ENCODE results near the gene P2RX5.

Gene P2RX5

DNA sequence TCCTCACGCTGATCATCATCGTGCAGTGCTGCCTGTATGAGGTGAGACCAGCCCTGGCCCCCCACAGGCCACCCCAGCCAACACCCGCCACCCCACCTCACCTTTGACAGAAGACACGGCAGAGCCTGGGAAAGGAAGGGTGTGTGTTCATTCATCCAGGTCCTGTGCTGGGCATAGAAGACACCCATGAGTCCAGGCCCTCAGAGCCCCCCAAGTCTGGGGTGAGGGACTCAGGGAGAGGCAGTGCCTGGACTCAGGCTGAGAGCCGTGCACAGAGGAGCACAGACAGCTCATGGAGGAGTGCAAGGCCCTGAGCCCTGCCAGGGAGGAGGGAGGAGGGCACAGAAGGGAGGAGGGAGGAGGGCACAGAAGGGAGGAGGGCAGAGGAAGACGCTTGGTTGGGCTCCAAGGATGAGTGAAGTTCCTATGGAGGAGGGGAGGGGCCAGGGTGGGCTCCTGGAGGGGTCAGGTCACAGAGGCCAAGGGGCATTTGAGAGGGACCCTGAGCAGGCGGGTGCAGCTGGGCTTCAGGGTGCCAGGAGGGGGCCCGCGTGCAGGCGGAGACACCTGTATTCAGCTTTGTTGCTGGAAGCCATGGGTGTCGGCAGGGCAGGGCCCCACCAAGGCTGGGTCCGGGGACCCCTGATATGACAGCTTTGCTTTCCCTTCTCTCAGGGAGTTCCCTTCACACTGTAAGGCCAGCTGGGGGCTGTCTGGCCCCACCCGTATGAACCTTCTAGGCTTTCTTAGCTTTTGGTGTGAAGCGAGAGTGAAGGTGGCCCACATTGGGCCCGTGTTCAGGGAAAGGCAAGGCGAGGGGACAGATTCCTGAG lies 39.0 kb downstream of the P2RX5 start:
- H3K4me3 ChIP-seq (ENCODE audit: low read depth, low read length): no peak overlapping the region
- no peak overlapping the region for H3K9ac ChIP-seq (ENCODE audit: low read depth, low read length)
- H3K36me3 ChIP-seq (ENCODE audit: control insufficient read depth, insufficient read depth, low read length): peaks cover 11% of the 10 kb centered on the region; the same call in 1 of the 2 replicates
- H3K4me1 ChIP-seq (ENCODE audit: control insufficient read depth, insufficient read depth, low read length): 0 out of 2 replicates have a peak, but pooled peaks cover 5% of the 10 kb centered on the region
- H3K9me3 ChIP-seq (ENCODE audit: control insufficient read depth, insufficient read depth, low read length): no peaks in the 10 kb centered on the region
- H3K27ac ChIP-seq (ENCODE audit: low read depth, low read length): no peak overlapping the region
- no peaks in the 10 kb centered on the region for H3K27me3 ChIP-seq (ENCODE audit: control insufficient read depth, insufficient read depth, low read length)

DNA sequence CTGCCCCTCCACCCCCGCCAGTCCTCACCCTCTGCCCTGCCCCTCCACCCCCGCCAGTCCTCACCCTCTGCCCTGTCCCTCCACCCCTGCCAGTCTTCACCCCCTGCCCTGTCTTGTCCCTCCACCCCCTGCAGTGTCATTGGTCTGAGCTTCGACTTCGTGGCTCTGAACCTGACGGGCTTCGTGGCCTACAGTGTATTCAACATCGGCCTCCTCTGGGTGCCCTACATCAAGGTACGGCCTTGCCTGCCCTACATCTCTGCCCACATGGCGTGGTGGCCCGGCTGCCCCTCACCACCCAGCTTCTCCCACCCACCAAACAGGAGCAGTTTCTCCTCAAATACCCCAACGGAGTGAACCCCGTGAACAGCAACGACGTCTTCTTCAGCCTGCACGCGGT lies 39.6 kb downstream of the P2RX5 start:
- Histone ChIP-seq H3K27ac (ENCODE audit: low read depth, low read length) (no peak overlapping the region), H3K4me1 (ENCODE audit: control insufficient read depth, insufficient read depth, low read length) (0 out of 2 replicates have a peak, but pooled peaks cover 5% of the 10 kb centered on the region), H3K36me3 (ENCODE audit: control insufficient read depth, insufficient read depth, low read length) (peaks cover 11% of the 10 kb centered on the region; the same call in 1 of the 2 replicates), H3K4me3 (ENCODE audit: low read depth, low read length) (no peak overlapping the region), H3K27me3 (ENCODE audit: control insufficient read depth, insufficient read depth, low read length) (no peaks in the 10 kb centered on the region), H3K9me3 (ENCODE audit: control insufficient read depth, insufficient read depth, low read length) (no peaks in the 10 kb centered on the region), H3K9ac (ENCODE audit: low read depth, low read length) (no peak overlapping the region)

DNA sequence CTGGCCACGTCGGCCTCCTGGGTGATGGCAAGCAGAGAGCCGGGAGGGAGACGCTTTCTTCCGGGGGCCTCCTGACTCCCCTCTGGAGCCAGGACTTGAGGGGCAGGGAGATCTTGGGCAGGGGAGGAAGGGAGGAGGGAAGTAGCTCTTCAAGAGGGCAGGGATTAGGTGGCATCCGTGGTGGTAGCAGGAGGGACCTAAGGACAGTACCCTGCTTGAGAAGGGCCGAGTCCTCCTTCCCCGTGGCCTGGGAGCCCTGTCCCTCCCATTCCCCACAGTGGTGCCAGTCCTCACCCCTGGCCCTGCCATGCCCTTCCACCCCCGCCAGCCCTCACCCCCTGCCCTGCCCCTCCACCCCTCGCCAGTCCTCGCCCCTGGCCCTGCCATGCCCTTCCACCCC lies 40.2 kb downstream of the P2RX5 start:
- H3K4me3 ChIP-seq (ENCODE audit: low read depth, low read length): no peak overlapping the region
- H3K9ac ChIP-seq (ENCODE audit: low read depth, low read length): no peak overlapping the region
- no peaks in the 10 kb centered on the region for H3K27me3 ChIP-seq (ENCODE audit: control insufficient read depth, insufficient read depth, low read length)
- 0 out of 2 replicates have a peak, but pooled peaks cover 5% of the 10 kb centered on the region for H3K4me1 ChIP-seq (ENCODE audit: control insufficient read depth, insufficient read depth, low read length)
- no peak overlapping the region for H3K27ac ChIP-seq (ENCODE audit: low read depth, low read length)
- H3K36me3 ChIP-seq (ENCODE audit: control insufficient read depth, insufficient read depth, low read length): peaks cover 8% of the 10 kb centered on the region; the same call in 1 of the 2 replicates
- H3K9me3 ChIP-seq (ENCODE audit: control insufficient read depth, insufficient read depth, low read length): no peaks in the 10 kb centered on the region

DNA sequence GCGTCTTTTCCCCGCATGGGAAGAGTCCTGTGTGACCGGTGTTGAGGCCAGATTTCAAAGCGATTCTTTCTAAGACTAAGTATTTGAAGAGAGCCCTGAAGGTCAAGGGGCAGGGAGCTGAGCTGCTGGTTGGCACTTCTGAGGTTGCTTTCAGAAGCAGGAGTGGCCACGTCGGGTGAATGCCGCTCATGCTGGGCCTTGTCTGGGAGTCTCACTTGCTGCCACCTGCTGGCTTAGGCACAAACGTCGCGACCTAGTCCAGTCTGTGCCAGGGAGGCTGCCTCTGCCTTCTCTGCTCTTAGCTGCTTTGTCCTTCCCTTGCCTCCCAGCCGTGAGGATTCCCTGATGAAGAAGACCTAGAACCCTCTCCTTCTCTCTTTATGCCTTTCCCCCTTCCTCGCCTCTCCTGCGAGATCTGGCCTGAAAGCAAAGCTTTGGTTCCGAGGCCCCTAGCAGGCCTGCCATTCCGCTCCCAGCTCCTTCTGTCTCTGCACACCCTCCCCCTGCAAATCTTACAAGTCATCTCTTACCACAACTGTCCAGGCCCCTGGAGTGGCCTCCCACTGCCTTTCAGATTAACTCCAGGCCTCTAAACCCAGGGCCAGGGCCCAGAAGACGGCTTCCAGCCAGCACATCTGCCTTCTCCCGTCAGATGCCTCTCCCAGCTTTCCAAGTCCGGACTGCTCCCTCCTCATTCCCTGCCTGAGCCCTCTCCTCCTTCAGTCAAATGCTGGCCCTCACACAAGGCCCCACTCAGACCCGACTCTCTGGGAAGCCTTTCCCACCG lies 48.0 kb downstream of the P2RX5 start:
- Histone ChIP-seq H3K36me3 (ENCODE audit: control insufficient read depth, insufficient read depth, low read length) (peaks cover 31% of the 10 kb centered on the region), H3K9ac (ENCODE audit: low read depth, low read length) (no peak overlapping the region), H3K27ac (ENCODE audit: low read depth, low read length) (no peak overlapping the region), H3K9me3 (ENCODE audit: control insufficient read depth, insufficient read depth, low read length) (no peaks in the 10 kb centered on the region), H3K4me3 (ENCODE audit: low read depth, low read length) (no peak overlapping the region), H3K27me3 (ENCODE audit: control insufficient read depth, insufficient read depth, low read length) (no peaks in the 10 kb centered on the region), H3K4me1 (ENCODE audit: control insufficient read depth, insufficient read depth, low read length) (no peaks in the 10 kb centered on the region)

DNA sequence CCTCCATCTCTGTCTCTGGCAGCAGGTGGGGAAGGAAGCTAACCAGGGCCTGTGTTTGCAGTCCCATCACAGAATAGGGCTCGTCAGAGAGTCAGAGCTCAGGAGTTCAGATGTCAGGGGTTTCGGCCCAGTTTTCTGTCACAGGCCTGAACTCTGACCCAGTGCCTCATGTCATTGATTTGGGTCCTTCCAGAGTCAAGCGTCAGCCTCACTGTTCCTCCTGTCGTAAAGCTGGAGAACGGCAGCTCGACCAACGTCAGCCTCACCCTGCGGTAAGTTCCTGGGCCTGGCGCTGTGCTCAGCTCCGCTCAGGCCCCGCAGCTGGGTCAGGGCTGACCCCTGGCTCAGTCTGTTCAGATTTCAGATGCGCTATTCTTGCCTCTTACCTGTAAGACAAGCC lies 48.7 kb downstream of the P2RX5 start:
- no peak overlapping the region for H3K4me3 ChIP-seq (ENCODE audit: low read depth, low read length)
- H3K4me1 ChIP-seq (ENCODE audit: control insufficient read depth, insufficient read depth, low read length): no peaks in the 10 kb centered on the region
- H3K27ac ChIP-seq (ENCODE audit: low read depth, low read length): no peak overlapping the region

DNA sequence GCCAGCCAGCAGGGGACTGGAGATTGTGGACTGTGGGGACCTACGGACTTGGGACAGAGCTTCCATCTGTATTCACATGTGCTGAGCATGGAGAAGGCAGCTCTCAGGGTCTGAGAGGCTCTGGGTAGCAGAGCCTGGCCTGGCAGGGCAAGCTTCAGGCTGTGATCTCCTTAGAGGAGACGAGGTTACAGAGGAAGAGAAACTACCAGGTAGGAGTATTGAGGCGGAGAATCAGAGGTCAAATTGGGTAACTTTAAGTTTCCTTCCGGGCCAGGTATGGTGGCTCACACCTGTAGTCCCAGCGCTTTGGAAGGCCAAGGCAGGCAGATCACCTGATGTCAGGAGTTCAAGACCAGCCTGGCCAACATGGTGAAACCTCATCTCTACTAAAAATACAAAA lies 50.6 kb downstream of the P2RX5 start:
- Histone ChIP-seq H3K27ac (ENCODE audit: low read depth, low read length) (no peak overlapping the region), H3K9ac (ENCODE audit: low read depth, low read length) (no peak overlapping the region)

More for the DNA sequence above, 48.7 kb downstream of the P2RX5 start:
- H3K9me3 ChIP-seq (ENCODE audit: control insufficient read depth, insufficient read depth, low read length): no peaks in the 10 kb centered on the region
- no peaks in the 10 kb centered on the region for H3K27me3 ChIP-seq (ENCODE audit: control insufficient read depth, insufficient read depth, low read length)
- no peak overlapping the region for H3K9ac ChIP-seq (ENCODE audit: low read depth, low read length)
- H3K36me3 ChIP-seq (ENCODE audit: control insufficient read depth, insufficient read depth, low read length): peaks cover 31% of the 10 kb centered on the region

DNA sequence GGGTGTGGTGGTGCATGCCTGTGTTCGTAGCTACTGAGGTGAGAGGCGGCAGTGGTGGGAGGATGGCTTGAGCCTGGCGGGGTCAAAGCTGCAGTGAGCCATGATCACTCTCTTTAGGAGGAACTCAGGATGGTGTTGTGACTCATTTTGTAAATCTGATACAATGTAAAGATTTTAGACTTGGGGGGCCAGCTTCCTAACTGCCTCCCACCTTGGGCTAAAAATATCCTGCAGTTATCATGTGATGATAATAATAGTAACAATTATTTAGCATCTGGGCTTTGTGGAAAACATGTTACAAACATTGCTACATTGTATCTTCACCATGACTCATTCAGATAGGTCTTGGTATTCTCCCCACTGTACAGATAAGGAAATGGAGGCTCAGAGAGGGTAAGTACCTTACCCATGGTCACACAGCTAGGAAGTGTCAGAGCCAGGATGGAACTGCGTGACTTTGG lies 52.0 kb downstream of the P2RX5 start:
- Histone ChIP-seq H3K9me3 (ENCODE audit: control insufficient read depth, insufficient read depth, low read length) (no peaks in the 10 kb centered on the region), H3K27me3 (ENCODE audit: control insufficient read depth, insufficient read depth, low read length) (no peaks in the 10 kb centered on the region), H3K36me3 (ENCODE audit: control insufficient read depth, insufficient read depth, low read length) (peaks cover 31% of the 10 kb centered on the region), H3K4me1 (ENCODE audit: control insufficient read depth, insufficient read depth, low read length) (peaks cover 13% of the 10 kb centered on the region), H3K9ac (ENCODE audit: low read depth, low read length) (no peak overlapping the region), H3K27ac (ENCODE audit: low read depth, low read length) (no peak overlapping the region), H3K4me3 (ENCODE audit: low read depth, low read length) (no peak overlapping the region)

More for the DNA sequence above, 50.6 kb downstream of the P2RX5 start:
- H3K36me3 ChIP-seq (ENCODE audit: control insufficient read depth, insufficient read depth, low read length): peaks cover 38% of the 10 kb centered on the region
- H3K27me3 ChIP-seq (ENCODE audit: control insufficient read depth, insufficient read depth, low read length): no peaks in the 10 kb centered on the region
- no peaks in the 10 kb centered on the region for H3K9me3 ChIP-seq (ENCODE audit: control insufficient read depth, insufficient read depth, low read length)
- peaks cover 9% of the 10 kb centered on the region for H3K4me1 ChIP-seq (ENCODE audit: control insufficient read depth, insufficient read depth, low read length)
- no peak overlapping the region for H3K4me3 ChIP-seq (ENCODE audit: low read depth, low read length)

DNA sequence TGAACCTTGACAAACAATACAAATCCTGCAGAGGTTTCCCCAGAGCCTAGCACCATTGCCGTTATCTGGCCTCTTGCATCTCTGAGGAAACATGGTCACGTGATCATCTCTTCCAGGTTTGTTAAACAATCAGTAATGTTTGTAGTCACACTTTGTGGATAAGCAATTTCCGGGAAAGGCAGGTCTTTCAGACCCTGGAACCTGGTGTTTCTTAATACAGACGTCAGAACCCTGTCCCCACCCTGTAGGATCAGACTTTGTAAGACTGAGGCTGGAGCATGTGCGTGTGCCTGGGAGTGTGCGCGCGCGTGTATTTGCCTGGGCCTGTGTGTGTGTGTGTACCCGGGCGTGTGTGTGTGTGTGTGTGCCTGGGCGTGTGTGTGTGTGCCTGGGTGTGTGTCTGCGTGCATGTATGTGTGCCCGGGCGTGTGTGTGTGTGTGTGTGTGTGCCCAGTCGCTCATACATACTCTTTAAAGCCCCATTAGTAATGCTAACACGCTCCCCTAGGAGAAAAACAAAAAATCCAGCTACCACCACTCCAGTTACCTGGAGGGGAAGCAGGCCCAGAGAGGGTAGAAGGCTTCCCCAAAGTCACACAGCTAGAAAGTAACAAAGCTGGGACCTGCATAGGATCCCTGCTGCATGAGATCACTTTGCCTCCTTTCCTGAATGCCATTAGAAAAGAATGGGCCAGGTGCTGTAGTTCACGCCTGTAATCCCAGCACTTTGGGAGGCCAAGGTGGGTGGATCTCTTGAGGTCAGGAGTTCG lies 54.1 kb downstream of the P2RX5 start:
- H3K36me3 ChIP-seq (ENCODE audit: control insufficient read depth, insufficient read depth, low read length): peaks cover 19% of the 10 kb centered on the region
- no peaks in the 10 kb centered on the region for H3K9me3 ChIP-seq (ENCODE audit: control insufficient read depth, insufficient read depth, low read length)
- H3K9ac ChIP-seq (ENCODE audit: low read depth, low read length): no peak overlapping the region
- H3K27me3 ChIP-seq (ENCODE audit: control insufficient read depth, insufficient read depth, low read length): no peaks in the 10 kb centered on the region
- H3K4me1 ChIP-seq (ENCODE audit: control insufficient read depth, insufficient read depth, low read length): peaks cover 13% of the 10 kb centered on the region
- peak overlapping the region; percentile 12 for H3K27ac ChIP-seq (ENCODE audit: low read depth, low read length)
- H3K4me3 ChIP-seq (ENCODE audit: low read depth, low read length): no peak overlapping the region

DNA sequence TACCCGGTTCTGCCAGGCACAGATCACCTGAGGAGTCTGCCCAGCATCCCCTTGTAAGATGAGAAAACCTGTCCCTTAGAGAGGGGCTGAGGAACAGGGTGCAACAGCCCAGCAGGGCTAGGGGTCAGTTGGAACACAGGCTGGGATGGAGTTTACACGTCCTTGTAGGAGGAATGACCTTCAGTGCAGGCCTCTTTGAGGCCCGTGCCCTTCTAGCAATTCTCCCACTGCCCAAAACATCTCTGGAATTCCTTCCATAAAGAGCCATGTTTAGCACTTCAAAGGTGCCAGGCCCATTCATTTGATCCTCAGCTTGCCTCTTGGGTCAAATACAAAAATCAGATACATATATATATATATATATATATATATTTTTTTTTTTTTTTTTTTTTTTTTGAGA lies 54.9 kb downstream of the P2RX5 start:
- H3K36me3 ChIP-seq (ENCODE audit: control insufficient read depth, insufficient read depth, low read length): peaks cover 19% of the 10 kb centered on the region
- H3K4me1 ChIP-seq (ENCODE audit: control insufficient read depth, insufficient read depth, low read length): peaks cover 13% of the 10 kb centered on the region
- H3K9me3 ChIP-seq (ENCODE audit: control insufficient read depth, insufficient read depth, low read length): no peaks in the 10 kb centered on the region
- no peaks in the 10 kb centered on the region for H3K27me3 ChIP-seq (ENCODE audit: control insufficient read depth, insufficient read depth, low read length)
- H3K27ac ChIP-seq (ENCODE audit: low read depth, low read length): no peak overlapping the region
- H3K4me3 ChIP-seq (ENCODE audit: low read depth, low read length): no peak overlapping the region
- no peak overlapping the region for H3K9ac ChIP-seq (ENCODE audit: low read depth, low read length)

DNA sequence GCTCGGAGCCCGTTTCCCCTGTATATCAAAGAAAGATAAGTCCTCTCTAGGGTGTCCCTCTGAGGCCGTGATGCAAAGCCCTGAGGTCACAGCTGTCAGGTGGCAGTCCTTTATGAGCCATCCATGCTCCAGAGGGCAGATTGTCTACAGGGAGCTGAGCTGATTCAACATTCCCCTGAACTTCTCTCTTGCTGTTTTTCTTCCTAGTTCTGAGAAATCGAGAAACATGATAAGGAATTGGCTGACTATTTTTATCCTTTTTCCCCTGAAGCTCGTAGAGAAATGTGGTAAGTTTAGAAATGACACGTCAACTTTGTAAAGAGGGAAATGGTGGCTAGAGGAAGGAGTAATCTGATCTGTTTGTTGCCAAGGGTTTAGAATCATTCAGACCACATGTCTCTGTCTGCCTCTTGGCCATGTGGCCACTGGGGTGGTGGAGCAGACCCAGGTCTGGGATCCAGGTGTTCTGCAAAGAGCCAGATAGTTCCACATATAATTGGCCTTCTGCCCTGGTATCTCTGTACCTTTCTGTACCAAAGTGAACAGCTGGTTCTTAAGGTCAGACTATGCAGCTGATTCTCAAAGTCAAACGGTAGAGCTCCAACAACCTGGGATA lies 55.9 kb downstream of the P2RX5 start:
- Histone ChIP-seq H3K27me3 (ENCODE audit: control insufficient read depth, insufficient read depth, low read length) (no peaks in the 10 kb centered on the region), H3K9ac (ENCODE audit: low read depth, low read length) (no peak overlapping the region), H3K4me3 (ENCODE audit: low read depth, low read length) (no peak overlapping the region), H3K36me3 (ENCODE audit: control insufficient read depth, insufficient read depth, low read length) (peaks cover 18% of the 10 kb centered on the region), H3K4me1 (ENCODE audit: control insufficient read depth, insufficient read depth, low read length) (peaks cover 13% of the 10 kb centered on the region), H3K9me3 (ENCODE audit: control insufficient read depth, insufficient read depth, low read length) (no peaks in the 10 kb centered on the region), H3K27ac (ENCODE audit: low read depth, low read length) (no peak overlapping the region)

Measured in HUES48 (cell line).